HCT116 (cell line): ENCODE measurements around the gene PRICKLE2. TPM values are rescaled to one million over a fixed set of nuclear protein-coding genes. Genes with fewer than 3 reads are reported as not detected.

Experiments used
- ATAC-seq: fragments of 200-7000 bp; cut with Tn5 transposase; 2 replicates; pipeline ENCODE4 v1.9.1; 2020; ENCODE audit warnings: mild to moderate bottlenecking, moderate library complexity
- BruUV-seq: library from RNA; stranded (reverse); fragments of 400-500 nt; replicated peaks from 2 replicates; lab custom pipeline; 2021; lab: Mats Ljungman, UMichigan
- CTCF ChIA-PET: fragments of 300-600 bp; sonication (Branson Sonifier 250); formaldehyde crosslinking; loops from one replicate; lab custom pipeline; 2021; ENCODE audit warnings: antibody characterized with exemption; lab: Charles Lee
- POLR2A ChIA-PET: fragments of 300-600, 350-600 bp; sonication (Branson Sonifier 250); formaldehyde crosslinking; loops from one replicate; lab custom pipeline; 2021; ENCODE audit warnings: antibody characterized with exemption; lab: Charles Lee
- RAD21 ChIA-PET, 2 experiments: fragments of 300-600 bp; sonication (Branson Sonifier 250); formaldehyde crosslinking; loops; one replicate each; lab custom pipeline; 2023; ENCODE audit warnings: low total read pairs in 2 of 2; ENCODE audit not compliant: uncharacterized antibody in 2 of 2, unreplicated experiment in 2 of 2, low non-redundant PET in 1 of 2; lab: Charles Lee
- DNase-seq: peaks from one replicate; pipeline ENCODE4 v3.0.0-alpha.2; 2010; ENCODE audit warnings: low read depth, low spot score
- H2AFZ ChIP-seq: fragments of 200-600 bp; shearing (Covaris generic), sonication (generic); 2 replicates; pipeline ENCODE4 v1.6.1; 2017; ENCODE audit warnings: low read depth, mixed run types, mixed read lengths, antibody characterized with exemption, low read length; ENCODE audit not compliant: poor library complexity, severe bottlenecking
- H3K27ac ChIP-seq: 2 replicates; pipeline ENCODE4 v1.5.1; 2012; ENCODE audit warnings: low read depth, low read length
- H3K27me3 ChIP-seq: fragments of 200-600 bp; sonication (generic); 2 replicates; pipeline ENCODE4 v1.6.1; 2016; ENCODE audit warnings: mixed run types, low read length, mixed read lengths; ENCODE audit not compliant: insufficient read depth
- H3K36me3 ChIP-seq, 2 experiments: fragments of 200-500 bp in 1 of 2; fragments of 200-600 bp in 1 of 2; sonication (Bioruptor generic) in 1 of 2; sonication (generic) in 1 of 2; 2 replicates each; pipeline versions ENCODE4 v1.5.1 to v1.6.1; 2014 to 2016; ENCODE audit warnings: low read length in 2 of 2, inconsistent platforms in 1 of 2, mixed read lengths in 1 of 2, mixed run types in 1 of 2; ENCODE audit not compliant: insufficient read depth in 2 of 2, control insufficient read depth in 1 of 2
- H3K4me1 ChIP-seq, 2 experiments: fragments of 200-600 bp in 1 of 2; sonication (generic) in 1 of 2; 2 replicates each; pipeline versions ENCODE4 v1.5.1 to v1.6.1; 2012 to 2017; ENCODE audit warnings: low read length in 2 of 2, inconsistent platforms in 1 of 2, mild to moderate bottlenecking in 1 of 2, mixed read lengths in 1 of 2, mixed run types in 1 of 2, moderate library complexity in 1 of 2; ENCODE audit not compliant: insufficient read depth in 2 of 2, control insufficient read depth in 1 of 2
- H3K4me2 ChIP-seq: fragments of 200-600 bp; sonication (generic); 2 replicates; pipeline ENCODE4 v1.6.1; 2017; ENCODE audit warnings: mixed run types, low read length, mixed read lengths
- H3K4me3 ChIP-seq, 2 experiments: fragments of 200-600 bp in 1 of 2; sonication (generic) in 1 of 2; replicated peaks in 1 of 2; 2 replicates each; pipeline ENCODE4 v1.5.1; 2011 to 2016; ENCODE audit warnings: low read length in 2 of 2, control low read depth in 1 of 2, low read depth in 1 of 2, mild to moderate bottlenecking in 1 of 2, mixed read lengths in 1 of 2, mixed run types in 1 of 2
- H3K79me2 ChIP-seq: fragments of 200-600 bp; sonication (generic); 2 replicates; pipeline ENCODE4 v1.6.1; 2017; ENCODE audit warnings: mild to moderate bottlenecking, mixed run types, low read length, moderate library complexity, mixed read lengths; ENCODE audit not compliant: insufficient read depth
- H3K9ac ChIP-seq: fragments of 200-600 bp; sonication (generic); 2 replicates; pipeline ENCODE4 v1.6.1; 2016; ENCODE audit warnings: low read length, mixed read lengths
- H3K9me2 ChIP-seq: fragments of 200-600 bp; sonication (generic), shearing (Covaris generic); 2 replicates; pipeline ENCODE4 v1.6.1; 2017; ENCODE audit warnings: mixed run types, mild to moderate bottlenecking, moderate library complexity; ENCODE audit not compliant: insufficient read depth
- H3K9me3 ChIP-seq, 2 experiments: fragments of 200-500 bp in 1 of 2; fragments of 200-600 bp in 1 of 2; sonication (Bioruptor generic) in 1 of 2; sonication (generic) in 1 of 2; 2 replicates each; pipeline ENCODE4 v1.6.1; 2014 to 2017; ENCODE audit warnings: low read length in 2 of 2, mixed read lengths in 2 of 2, inconsistent platforms in 1 of 2, low read depth in 1 of 2, mild to moderate bottlenecking in 1 of 2, mixed run types in 1 of 2, moderate library complexity in 1 of 2; ENCODE audit not compliant: control insufficient read depth in 1 of 2, insufficient read depth in 1 of 2
- H4K20me1 ChIP-seq: fragments of 200-600 bp; sonication (generic), shearing (Covaris generic); 2 replicates; pipeline ENCODE4 v1.6.1; 2017; ENCODE audit warnings: mixed run types, mild to moderate bottlenecking, moderate library complexity; ENCODE audit not compliant: insufficient read depth
- CEBPB ChIP-seq: IDR thresholded peaks from 2 replicates; pipeline ENCODE4 v1.6.1; 2012; ENCODE audit warnings: low read depth
- EGR1 ChIP-seq: IDR thresholded peaks from 2 replicates; pipeline ENCODE4 v1.6.1; 2012; ENCODE audit warnings: low read depth
- ELF1 ChIP-seq: IDR thresholded peaks from 2 replicates; pipeline ENCODE4 v1.6.1; 2012; ENCODE audit warnings: low read depth, borderline replicate concordance
- EZH2phosphoT487 ChIP-seq: fragments of 200-600 bp; IDR thresholded peaks from 2 replicates; pipeline ENCODE4 v1.6.1; 2018; ENCODE audit warnings: antibody characterized with exemption, borderline replicate concordance
- JUND ChIP-seq: IDR thresholded peaks from 2 replicates; pipeline ENCODE4 v1.6.1; 2012
- POLR2A ChIP-seq: IDR thresholded peaks from 2 replicates; pipeline ENCODE4 v1.7.0; 2011; ENCODE audit warnings: borderline replicate concordance; ENCODE audit not compliant: insufficient read depth, insufficient read length; ENCODE audit errors: extremely low read depth
- POLR2AphosphoS5 ChIP-seq: IDR thresholded peaks from 2 replicates; pipeline ENCODE4 v1.6.1; 2011; ENCODE audit warnings: mild to moderate bottlenecking, low read depth, low read length, moderate library complexity
- SIN3A ChIP-seq: IDR thresholded peaks from 2 replicates; pipeline ENCODE4 v1.6.1; 2012; ENCODE audit warnings: low read depth
- SP1 ChIP-seq: IDR thresholded peaks from 2 replicates; pipeline ENCODE4 v1.6.1; 2012; ENCODE audit warnings: low read depth
- SRF ChIP-seq: IDR thresholded peaks from 2 replicates; pipeline ENCODE4 v1.6.1; 2012; ENCODE audit warnings: low read depth
- YY1 ChIP-seq: IDR thresholded peaks from 2 replicates; pipeline ENCODE4 v1.6.1; 2011; ENCODE audit warnings: low read length, low read depth, moderate library complexity, mild to moderate bottlenecking; ENCODE audit not compliant: insufficient replicate concordance; ENCODE audit errors: extremely low read depth
- intact Hi-C: fragments of 100-400 bp; cut with micrococcal nuclease; formaldehyde crosslinking; loops from 2 replicates; pipeline ENCODE4 v1.10.0; 2022
- total RNA-seq: library from RNA; stranded (reverse); gene quantifications from one replicate; pipeline ENCODE4 v1.2.1, GENCODE V29; 2021; ENCODE audit not compliant: unreplicated experiment
- TF ChIP-seq, protein P1 (sequence below): IDR thresholded peaks from 2 replicates; pipeline ENCODE4 v1.6.1; 2012
- TF ChIP-seq, protein P2 (sequence below): IDR thresholded peaks from 2 replicates; pipeline ENCODE4 v1.6.1; 2012

The PRICKLE2 gene
- total RNA-seq, 1 experiment from 2014 or later = 0.05 TPM

DNA sequence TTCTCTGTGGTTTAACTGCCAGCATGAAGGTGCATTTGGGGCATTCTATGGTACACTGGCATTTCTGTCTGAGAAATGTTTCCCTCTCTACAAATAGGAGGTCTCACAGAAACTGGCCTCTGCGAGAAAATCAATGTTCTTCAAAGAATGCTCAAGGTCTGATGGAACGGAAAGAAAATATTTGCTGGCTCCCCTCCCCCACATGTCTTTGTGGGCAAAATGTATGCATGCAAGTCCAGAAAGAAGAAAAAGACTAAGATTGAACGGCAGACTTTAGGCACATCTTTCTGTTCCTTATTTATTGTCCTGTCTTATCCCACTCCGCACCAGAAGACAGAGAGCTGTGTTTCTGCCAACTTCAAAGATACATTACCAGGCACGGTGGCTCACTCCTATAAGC, 118.1 kb downstream of the PRICKLE2 start:
- intact Hi-C loops = no loop called here
- TF ChIP-seq, protein P1, sequence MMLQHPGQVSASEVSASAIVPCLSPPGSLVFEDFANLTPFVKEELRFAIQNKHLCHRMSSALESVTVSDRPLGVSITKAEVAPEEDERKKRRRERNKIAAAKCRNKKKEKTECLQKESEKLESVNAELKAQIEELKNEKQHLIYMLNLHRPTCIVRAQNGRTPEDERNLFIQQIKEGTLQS = no peak
- TF ChIP-seq, protein P2, sequence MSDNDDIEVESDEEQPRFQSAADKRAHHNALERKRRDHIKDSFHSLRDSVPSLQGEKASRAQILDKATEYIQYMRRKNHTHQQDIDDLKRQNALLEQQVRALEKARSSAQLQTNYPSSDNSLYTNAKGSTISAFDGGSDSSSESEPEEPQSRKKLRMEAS = no peak
- no peak for TF ChIP-seq CEBPB
- no peak for TF ChIP-seq SRF
- no peak for TF ChIP-seq SP1
- TF ChIP-seq SIN3A = no peak
- no peak for TF ChIP-seq EGR1
- TF ChIP-seq POLR2AphosphoS5 = no peak
- POLR2A ChIA-PET = no interaction called here
- DNase-seq (no peak), ATAC-seq (no peak)
- Histone ChIP-seq H3K27me3 (peaks cover 10% of the 10 kb centered on the region), H3K9ac (no peak overlapping the region), H3K27ac (no peak overlapping the region), H3K36me3 (no peaks in the 10 kb centered on the region), H3K9me2 (no peaks in the 10 kb centered on the region), H3K4me1 (no peaks in the 10 kb centered on the region), H2AFZ (no peak overlapping the region), H3K4me2 (no peak overlapping the region), H4K20me1 (no peaks in the 10 kb centered on the region), H3K4me3 (no peak overlapping the region), H3K9me3 (no peaks in the 10 kb centered on the region), H3K79me2 (no peaks in the 10 kb centered on the region)
- RAD21 ChIA-PET = interaction anchor here in 1 of 2 experiments (0.7 kb wide), 1 partner anchor 140 kb away, joined by 3 read pairs; no protein-coding TSS in a partner anchor
- CTCF ChIA-PET = no interaction called here
- no TSS peak for BruUV-seq

DNA sequence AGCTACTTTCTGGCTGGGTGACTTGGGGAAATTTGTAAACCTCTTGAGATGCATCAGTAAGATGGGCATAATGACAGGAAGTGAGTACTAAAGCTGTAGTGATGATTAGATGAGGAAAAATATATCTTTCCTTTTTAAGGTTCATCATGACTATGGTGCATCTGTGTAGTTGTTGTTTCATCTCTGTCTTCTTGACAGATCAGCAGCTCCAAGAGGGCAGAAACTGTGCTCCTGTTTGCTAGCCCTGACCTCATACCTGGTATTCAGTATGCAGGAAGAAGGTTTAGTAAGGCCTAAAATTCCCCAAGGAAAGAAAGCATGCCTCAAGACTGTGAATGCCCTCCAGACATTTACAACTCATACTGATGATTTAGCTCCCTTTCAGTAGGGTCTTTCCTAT, 119.5 kb downstream of the PRICKLE2 start:
- CTCF ChIA-PET = no interaction called here
- no peaks in the 10 kb centered on the region for H4K20me1 ChIP-seq
- ATAC-seq (no peak), DNase-seq (no peak)
- POLR2A ChIA-PET = no interaction called here
- H3K9me3 ChIP-seq = no peaks in the 10 kb centered on the region
- H3K27me3 ChIP-seq = peaks cover 17% of the 10 kb centered on the region
- H3K27ac ChIP-seq = no peak overlapping the region
- intact Hi-C loops = no loop called here
- H3K79me2 ChIP-seq = no peaks in the 10 kb centered on the region
- H3K9me2 ChIP-seq = no peaks in the 10 kb centered on the region
- H3K36me3 ChIP-seq = no peaks in the 10 kb centered on the region
- H3K4me3 ChIP-seq = no peak overlapping the region
- RAD21 ChIA-PET = no interaction called here
- H2AFZ ChIP-seq = no peak overlapping the region
- TF ChIP-seq SP1 = no peak
- no peak for TF ChIP-seq YY1
- no peak for TF ChIP-seq JUND
- TF ChIP-seq POLR2AphosphoS5 = no peak
- no peak for TF ChIP-seq SRF
- no peak for TF ChIP-seq POLR2A
- TF ChIP-seq ELF1 = no peak
- TF ChIP-seq EZH2phosphoT487 = no peak
- BruUV-seq = no TSS peak
- H3K4me1 ChIP-seq = no peaks in the 10 kb centered on the region
- H3K4me2 ChIP-seq = no peak overlapping the region
- H3K9ac ChIP-seq = no peak overlapping the region
